ENCODE data around the gene ATG7. TPM values are rescaled to one million over a fixed set of nuclear protein-coding genes. Genes with fewer than 3 reads are reported as not detected.

The ATG7 gene
- total and polyA plus RNA-seq, 10 of the 15 experiments (the other 5 are each of a cell fraction or from before 2014, with no cell fraction given) = 13.5 to 49.5 (median 26.4) TPM

GRCh38 chr3:11498177-11498576 lies 226.0 kb downstream of the ATG7 start:
- Histone ChIP-seq H4K20me1 (ENCODE audit: control insufficient read depth, insufficient read depth) (no peaks in the 10 kb centered on the region), H3K4me2 (ENCODE audit: control insufficient read depth, insufficient read depth) (no peak overlapping the region), H2AFZ (ENCODE audit: control insufficient read depth, low read depth, low read length) (no peak overlapping the region), H3K36me3 (ENCODE audit: control insufficient read depth in 2 of 2, insufficient read depth in 2 of 2, low read length in 1 of 2) (no peaks in the 10 kb centered on the region), H3K79me2 (ENCODE audit: control insufficient read depth, insufficient read depth, low read length) (no peaks in the 10 kb centered on the region), H3K9ac (ENCODE audit: control insufficient read depth, insufficient read depth, low read length) (no peak overlapping the region), H3K4me3 (no peak overlapping the region), H3K27ac (ENCODE audit: control insufficient read depth, insufficient read depth) (no peak overlapping the region), H3K9me3 (replicated peaks; ENCODE audit: control insufficient read depth, insufficient read depth, low read length) (no peaks in the 10 kb centered on the region), H3K4me1 (ENCODE audit: control insufficient read depth, insufficient read depth, low read length) (no peaks in the 10 kb centered on the region), H3K27me3 (replicated peaks in 1 of 2; ENCODE audit: control insufficient read depth in 2 of 2, insufficient read depth in 2 of 2, low read length in 1 of 2) (no peaks in the 10 kb centered on the region)
- WGBS (ENCODE audit: insufficient coverage, insufficient replicate concordance, low lambda C conversion rate, missing lambda C conversion rate) = 100% methylated on average over 2 of the region's 2 CpGs
- ChIA-PET RAD21 (ENCODE audit: unreplicated experiment) (no interaction called here), POLR2A (no interaction called here), CTCF (no interaction called here), SMC1A (ENCODE audit: uncharacterized antibody, unreplicated experiment) (no interaction called here)
- FAIRE-seq = no peak
- intact Hi-C loops (cut with micrococcal nuclease; ENCODE audit: unreplicated experiment) (no loop called here), in situ Hi-C loops (cut with MboI) (no loop called here)
- TF ChIP-seq USF1 (IDR thresholded peaks at IDR 0.05; ENCODE audit: borderline replicate concordance, extremely low read length, insufficient read depth, low read depth, low read length) (no peak), BMI1 (IDR thresholded peaks at IDR 0.05; ENCODE audit: borderline replicate concordance) (no peak), ZNF24 (IDR thresholded peaks at IDR 0.05) (no peak), SIX5 (IDR thresholded peaks at IDR 0.05; ENCODE audit: low read depth, low read length, severe bottlenecking) (no peak), E2F8 (IDR thresholded peaks at IDR 0.05; ENCODE audit: low read depth, partially characterized antibody) (no peak), ATF2 (IDR thresholded peaks at IDR 0.05; ENCODE audit: low read length) (no peak), IRF3 (IDR thresholded peaks at IDR 0.05) (no peak), MEF2B (IDR thresholded peaks at IDR 0.05; ENCODE audit: partially characterized antibody, poor library complexity, severe bottlenecking) (no peak), MTA2 (IDR thresholded peaks at IDR 0.05; ENCODE audit: low read depth) (no peak), ZSCAN29 (IDR thresholded peaks at IDR 0.05) (no peak), ZNF217 (IDR thresholded peaks at IDR 0.05) (no peak), JUNB (IDR thresholded peaks at IDR 0.05) (no peak), TCF7 (IDR thresholded peaks at IDR 0.05; ENCODE audit: borderline replicate concordance) (no peak)
- DNase-seq (ENCODE audit: low read depth, low spot score) = no peak
- ATAC-seq = no peak
- BruUV-seq (replicated peaks) = no TSS peak
